NCI-H1092 (cell line): ENCODE results near the gene CCDC86.

Source experiments
- DNase-seq: peaks from one replicate; lab custom pipeline; 2025; lab: John Stamatoyannopoulos, UW

CCDC86 gene

DNA sequence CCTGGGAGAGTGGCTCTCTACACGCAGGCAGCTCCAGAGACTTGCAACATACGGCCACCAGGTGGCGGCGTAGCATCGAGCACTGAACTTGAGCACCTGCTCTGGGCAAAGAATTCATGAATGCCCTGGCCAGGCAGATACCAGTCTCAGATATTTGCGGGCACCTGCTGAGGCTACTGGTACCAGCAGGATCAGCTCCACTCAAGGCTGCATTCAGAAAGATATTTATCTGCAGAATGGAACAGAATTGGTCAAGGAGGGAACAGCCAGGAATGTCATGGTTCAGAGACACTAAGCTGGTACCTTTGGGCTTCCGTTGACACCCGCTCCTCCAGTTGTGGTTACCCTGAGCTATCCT lies 10.8 kb upstream of the CCDC86 start:
- DNase-seq: peak; percentile 91

DNA sequence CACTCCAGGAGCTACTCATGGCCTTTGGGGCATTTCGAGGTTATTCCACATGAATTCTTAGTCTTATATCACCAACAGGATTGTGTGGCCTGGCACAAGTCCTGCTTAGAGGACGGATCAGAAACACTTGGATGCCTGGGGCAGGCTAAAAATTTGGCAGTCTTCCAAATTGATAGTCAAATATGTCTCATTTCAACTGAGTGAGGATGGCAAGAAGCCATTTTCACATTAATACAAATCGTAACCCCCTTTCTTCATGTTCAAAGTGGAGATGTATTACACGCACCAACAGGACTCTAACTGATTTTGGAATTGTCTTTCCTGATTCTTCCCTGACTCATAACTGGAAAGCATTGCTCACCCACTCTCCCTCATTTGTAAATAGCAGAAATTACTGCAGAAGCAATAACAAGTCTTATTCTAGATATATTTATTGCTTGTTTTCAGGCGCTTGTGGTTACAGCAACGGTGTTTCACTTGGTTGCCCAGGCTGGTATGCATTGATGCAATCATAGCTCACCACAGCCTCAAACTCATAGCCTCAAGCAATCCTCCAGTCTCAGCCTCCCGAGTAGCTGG lies 10.3 kb upstream of the CCDC86 start:
- DNase-seq: peak; percentile 53

DNA sequence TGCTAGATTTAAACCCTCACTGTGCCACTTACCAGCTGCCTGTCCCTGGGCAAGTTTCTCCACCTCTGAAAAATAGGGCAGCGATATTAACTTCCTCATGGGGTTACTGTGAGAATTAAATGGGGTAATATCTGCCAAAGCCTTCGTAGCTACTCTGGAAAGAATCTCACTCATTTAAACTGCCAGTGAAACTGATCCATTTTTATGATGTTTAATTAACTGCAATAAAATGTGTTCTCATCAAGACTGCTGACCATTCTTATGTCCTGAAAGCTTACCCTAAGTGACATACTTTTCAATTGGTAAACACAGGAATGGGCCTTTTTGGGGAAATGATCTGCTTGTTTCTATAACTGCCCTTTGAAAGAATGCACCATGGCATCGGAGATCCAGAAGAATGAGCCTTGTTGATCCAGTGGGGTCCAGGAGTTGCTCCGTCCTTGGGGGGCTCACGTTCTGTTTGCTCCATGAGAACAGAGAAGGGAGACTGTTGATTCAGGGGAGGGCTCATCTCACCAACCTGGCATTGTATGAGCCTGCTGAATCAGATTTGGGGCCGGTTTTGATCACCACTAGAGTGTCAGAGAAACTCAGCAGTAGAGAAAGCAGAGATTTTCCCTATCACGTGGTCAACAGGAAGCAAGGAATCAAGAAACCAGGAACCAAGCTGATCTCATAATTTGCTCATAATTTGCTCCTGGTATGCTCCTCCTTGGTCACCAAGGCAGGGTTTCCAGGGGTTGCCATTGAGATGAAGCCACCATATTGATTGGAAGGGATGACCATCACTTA lies 7.0 kb upstream of the CCDC86 start:
- no peak for DNase-seq

DNA sequence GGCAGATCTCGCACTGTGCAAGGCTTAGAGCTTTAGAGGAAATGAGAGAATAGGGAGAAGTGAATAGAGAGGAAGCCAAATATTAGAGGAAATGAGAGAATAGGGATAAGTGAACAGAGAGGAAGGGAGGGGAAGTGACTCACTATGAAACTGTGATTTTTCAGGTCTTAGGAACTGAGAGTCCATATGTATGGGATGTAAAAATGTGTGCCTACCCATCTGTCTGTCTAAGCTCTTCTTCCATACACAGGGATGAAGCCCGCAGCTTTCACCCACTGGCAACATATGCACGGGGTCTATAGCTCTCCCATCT lies 6.4 kb upstream of the CCDC86 start:
- no peak for DNase-seq

DNA sequence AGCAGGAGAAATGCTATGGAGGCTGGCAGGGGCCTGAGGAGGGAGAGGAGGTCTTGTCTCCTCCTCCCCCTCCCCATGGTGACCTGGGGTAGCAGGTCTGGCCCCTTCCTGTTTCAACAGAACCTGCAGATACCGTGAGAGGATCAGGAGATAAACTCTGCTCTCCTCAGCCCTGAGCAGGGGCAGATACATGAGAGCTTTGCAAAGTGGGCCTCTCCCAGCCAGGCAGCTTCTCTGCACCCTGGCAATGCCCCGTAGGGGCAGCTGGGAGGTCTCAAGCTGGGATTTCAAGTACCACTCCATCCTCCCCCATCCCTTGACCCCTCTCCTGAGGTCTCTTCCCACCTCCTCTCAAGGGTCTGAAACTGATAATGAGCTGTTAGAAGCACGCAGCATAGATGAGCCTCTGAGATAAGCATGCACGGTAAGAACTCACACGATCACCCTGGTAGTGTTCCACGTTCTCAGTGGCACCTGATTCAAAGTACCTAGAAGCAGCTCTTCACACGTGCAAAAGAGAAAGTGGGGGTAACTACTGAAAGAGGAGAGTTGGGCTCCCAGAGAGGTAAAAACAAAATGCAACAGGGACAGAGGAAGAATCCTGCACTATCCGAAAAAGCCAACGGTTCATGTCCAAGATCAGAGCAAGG lies 4.9 kb upstream of the CCDC86 start:
- DNase-seq: no peak

DNA sequence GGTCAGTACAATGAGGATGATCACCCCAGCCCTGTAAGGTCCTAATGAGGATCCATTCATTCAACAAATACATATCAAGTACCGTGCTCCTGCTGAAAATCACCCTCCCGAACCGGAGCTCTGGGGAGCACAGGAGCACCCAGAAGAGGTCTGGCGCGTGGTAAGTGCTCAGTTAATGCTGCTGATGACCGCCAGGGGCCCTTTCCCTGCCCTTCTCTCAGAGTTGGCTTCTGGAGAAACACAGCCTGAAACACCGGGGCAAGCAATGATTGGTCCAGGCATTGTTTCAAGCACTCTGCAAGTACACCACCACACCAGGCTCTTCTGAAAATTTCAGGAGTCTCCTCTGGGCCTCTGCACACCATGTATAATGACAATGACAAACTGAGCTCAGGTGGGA lies 3.8 kb upstream of the CCDC86 start:
- no peak for DNase-seq

DNA sequence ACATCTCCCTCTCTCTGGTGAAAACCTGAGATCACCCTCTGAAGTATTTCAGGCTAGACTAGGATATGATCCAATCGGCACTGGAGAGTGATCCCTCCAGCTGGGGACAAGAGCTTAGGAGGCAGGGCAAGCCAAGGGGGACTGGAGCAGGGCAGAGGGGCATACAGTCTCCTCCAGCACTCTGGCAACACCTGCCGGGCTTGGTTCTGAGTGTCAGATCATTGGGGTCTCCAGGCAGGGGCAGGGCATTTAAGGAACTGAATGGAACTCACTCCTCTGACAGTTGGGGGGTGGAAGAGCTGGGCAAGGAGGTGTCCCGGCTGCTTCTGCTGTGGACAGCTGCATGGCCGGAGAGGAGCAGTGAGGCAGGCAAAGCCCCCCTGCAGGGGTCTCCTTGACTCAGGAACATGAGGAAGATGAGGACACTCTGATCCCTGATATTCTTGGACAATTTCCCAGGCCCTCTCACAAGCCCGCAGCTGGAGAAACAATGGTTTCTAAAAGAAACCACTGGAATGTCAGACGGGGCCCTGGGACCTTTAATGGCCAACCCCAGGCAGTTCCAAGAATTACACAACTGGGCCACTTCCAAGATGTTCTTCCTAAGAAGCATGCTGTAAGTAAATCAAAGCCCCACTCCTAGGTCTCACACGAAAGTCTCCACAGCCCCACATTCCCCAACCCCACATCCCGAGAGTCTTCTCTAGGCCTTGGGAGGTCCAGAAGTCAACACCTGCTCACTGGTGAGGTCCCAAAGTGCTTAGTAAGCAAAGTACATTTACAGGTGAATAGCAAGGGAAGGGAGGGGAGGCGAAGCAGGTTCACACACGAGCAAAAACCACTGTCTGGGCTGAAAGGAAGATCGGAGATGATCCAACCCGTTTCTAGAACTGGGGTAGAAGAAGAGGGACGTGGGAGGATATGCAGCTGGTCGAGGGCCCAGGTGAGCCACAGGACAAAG lies 1.2 kb upstream of the CCDC86 start:
- DNase-seq: no peak

DNA sequence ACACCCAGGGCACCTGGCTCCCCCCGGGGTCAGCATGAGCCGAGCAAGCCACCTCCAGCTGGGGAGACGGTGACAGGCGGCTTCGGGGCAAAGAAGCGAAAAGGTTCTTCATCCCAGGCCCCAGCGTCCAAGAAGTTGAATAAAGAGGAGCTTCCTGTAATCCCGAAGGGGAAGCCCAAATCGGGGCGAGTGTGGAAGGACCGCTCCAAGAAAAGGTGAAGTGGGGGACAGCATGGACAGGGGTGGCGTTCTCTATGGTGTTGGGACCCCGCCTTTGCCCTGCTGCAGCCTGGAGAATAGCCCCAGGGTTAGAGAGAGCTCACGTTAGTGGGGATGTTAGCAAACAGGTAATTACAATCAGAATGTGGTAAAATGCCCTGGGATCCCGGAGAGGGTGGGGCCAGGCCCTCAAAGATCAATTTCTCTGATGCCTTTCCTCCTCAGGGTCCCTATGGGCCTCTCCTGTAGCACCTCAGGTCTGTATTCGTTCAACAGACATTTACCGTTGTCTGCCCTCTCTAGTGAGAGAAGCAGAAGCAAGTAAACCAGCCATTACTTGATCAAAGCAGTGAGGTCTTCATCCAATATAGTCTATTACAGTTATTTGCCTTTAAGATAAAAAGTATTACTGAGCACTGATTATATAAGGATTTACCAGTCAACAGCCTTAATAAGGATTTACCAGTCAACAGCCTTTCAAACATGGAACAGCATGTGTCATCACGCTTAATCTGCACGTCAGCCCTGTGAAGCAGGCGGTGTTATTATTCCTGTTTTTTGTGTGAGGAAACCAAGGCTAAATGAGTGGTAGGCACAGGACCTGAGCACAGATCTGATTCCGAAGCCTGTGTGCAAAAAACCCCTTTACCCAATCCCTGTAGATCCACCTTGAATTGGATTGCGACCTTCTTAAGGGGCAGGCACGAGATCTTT lies 1.0 kb downstream of the CCDC86 start:
- DNase-seq: no peak

DNA sequence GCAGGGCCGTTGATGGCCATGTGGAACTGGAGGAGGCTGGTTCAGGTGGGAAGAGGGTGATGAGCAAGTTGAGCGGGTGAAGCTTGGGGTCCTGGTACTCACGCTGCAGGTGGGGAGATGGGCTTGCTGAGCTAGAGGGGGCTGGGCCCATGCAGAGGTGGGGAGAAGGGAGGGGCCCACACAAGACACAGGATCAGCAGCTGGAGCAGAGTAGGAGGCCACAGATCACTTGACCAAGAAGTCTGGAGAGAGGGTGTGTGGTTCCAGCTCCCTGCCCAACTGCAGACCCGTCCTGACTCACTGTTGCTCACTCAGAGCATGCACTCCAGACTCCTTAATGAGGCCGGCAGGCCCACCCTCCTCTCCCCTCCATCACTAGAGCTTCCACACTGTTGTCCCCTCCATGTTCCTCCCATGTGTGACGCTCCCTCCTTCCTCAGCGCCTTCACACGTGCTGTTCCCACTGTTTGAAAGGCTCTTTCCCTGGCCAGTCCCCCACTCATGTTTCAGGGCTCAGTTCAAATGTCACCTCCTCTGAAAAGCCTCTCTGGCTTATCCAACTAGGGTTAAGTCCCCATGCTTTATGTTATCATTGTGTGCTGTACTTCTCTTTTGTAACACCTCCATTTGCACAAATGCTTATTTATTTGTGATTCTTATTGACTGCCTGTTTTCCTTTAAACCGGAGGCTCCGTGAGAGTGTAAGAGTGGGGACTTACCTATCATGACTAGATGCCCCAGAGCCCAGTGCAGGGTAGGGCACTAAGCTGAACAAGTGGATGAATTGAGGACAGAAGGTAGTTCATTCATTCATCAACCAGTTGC lies 2.3 kb downstream of the CCDC86 start:
- no peak for DNase-seq

DNA sequence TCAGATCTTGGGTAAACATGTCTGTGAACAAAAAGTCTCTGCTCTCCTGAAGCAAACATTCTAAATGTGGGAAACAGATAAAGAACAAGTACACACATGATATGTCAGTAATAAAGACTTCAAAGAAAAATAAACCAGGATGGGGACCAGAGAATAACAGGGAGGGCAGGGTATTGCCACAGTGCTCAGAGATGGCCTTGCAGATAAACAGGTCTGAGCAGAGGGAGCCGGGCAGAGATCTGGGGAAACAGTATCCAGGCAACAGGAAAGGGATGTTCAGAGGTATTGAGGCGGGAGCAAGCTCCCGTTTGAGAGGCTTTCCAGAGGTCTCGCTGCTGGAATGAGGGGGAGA lies 2.9 kb downstream of the CCDC86 start:
- no peak for DNase-seq

DNA sequence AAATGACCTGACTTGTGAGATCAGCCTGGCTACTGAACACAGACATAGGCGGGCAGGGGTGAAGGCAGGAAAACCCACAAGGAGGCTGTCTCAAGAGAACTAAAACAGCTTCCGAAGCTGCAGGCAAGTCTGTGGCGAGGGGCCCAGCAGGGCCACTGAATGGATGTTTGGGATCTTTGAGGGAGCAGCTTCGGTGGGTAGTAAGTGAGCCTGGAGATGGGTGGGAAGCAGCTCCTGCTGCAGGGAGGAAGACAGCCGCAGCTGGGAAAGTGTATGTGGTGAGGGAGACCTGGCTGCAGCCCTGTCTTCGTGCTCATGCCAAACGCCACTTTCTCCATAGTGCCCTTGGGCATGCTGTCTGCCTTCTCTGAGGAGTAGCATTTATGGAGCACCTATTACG lies 3.4 kb downstream of the CCDC86 start:
- DNase-seq: no peak

DNA sequence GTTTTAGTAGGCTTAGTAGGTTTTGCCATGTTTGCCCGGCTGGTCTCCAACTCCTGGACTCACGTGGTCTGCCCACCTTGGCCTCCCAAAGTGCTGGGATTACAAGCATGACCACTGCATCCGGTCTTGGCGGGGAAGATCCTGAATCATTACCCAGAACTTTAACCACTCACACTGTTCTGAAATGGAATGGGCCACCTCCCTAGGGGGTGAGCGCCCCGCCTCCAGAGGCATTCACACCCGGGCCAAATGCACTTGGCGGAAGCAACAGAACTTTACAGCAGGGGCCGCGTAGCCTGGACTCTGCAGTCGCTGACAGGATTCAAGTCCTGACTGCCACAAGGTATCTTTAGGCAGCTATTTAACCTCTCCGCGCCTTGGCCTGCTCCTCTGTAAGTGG lies 5.4 kb downstream of the CCDC86 start:
- no peak for DNase-seq

DNA sequence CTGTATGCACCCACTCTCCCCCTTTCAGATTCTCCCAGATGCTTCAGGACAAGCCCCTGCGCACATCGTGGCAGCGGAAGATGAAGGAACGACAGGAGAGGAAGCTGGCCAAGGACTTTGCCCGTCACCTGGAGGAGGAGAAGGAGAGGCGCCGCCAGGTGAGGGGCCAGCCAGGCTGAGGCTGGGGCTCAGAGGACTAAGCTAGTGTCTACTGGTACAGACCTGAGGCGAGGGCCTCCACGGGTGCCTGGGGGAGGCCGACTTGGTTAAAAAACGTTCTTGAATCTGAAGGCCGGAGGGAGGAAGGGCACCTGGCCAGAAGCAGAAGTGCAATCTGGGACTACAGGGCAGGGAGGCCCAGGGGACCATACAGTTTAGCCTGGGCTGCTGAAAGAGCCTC lies 6.0 kb downstream of the CCDC86 start:
- DNase-seq: no peak

DNA sequence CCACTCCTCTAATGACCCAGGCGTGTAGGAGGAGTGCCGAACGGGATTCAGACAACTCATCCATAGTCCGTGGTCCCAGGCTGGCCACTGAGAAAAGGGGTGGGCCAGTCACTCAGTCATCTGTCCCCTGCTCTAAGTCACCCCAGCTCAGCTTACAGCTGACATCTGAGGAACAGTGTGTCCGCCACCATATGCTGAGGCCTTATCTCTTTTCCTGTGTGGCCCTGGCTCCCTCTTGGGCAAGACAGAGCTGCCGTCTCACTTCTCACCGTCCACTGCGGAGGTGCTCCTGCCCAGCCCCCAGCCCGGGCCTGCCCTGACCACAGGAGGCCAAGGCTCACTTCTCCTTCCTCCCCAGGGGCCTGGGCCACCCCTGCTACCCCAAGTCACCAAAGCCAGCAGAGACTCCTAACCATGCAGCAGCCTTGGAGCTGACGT lies 6.8 kb downstream of the CCDC86 start:
- DNase-seq: no peak

DNA sequence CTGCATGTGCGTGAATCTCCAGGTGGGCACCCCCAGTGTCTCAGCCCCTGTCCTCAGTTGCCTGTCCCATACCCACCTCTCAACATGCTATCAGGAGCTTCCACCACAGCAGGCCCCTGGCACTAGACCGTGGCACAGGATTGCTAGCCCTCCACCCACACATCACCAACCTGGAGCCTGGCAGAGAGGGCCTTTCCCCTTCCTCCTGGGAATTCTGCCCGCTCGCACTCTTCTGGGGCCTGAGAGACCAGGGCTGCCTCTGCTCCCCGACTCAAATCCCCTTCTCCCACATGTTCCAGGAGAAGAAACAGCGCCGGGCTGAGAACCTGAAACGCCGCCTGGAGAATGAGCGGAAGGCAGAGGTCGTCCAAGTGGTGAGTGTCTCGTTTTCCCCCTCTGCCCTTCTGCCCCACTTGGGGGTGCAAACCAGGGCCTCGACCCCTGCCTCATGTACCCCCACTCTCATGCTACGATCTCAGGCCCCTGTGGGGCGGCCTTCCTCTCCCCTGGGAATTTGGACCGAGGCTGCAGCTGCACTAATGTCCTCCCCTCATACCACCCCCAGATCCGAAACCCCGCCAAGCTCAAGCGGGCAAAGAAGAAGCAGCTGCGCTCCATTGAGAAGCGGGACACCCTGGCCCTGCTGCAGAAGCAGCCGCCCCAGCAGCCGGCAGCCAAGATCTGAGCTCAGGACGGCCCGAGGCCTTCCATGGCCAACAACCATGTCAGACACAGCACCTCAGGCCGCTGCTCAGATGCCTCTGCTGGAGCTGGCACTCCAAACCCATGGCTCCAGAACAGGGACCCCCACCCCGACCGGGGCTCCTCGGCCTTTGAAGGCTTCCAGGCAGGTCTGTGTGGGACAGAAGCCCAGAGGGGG lies 8.0 kb downstream of the CCDC86 start:
- no peak for DNase-seq

DNA sequence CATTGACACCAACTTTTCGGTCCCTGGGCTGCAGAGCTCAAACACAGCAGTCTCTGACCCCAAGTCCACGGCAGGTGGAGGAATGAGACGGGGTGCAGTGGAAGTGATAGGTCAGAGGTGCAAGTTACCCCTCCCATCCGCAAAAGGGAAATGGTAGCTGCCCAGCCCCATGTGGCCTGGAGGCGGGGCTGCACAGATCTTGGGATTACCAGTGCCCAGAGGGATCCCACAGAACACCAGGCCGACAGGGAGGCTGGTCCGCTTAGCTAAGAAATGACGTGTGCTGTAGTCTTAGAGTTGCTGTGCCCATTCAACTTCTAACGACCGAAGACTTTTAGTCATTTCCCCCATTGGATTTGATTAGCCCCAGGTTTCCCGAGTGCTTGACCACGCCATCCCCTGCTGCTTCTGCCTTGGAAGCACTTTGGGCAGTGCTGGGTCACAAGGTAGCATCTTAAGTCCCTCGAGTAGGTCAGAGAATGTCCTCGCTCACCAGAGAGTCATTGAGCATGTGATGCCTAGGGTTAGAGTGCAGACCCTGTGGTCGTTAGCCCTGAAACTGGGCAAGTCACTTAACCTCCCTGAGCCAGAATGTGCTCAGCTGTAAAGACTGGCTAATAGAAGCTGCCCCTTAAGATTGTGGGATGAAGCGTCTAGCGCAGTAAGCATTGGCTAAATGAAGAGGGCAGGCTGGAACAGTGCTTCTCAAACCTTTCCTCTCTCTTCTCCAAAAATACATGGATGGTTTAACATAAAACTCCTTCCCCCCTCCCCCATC lies 9.6 kb downstream of the CCDC86 start:
- DNase-seq: no peak

DNA sequence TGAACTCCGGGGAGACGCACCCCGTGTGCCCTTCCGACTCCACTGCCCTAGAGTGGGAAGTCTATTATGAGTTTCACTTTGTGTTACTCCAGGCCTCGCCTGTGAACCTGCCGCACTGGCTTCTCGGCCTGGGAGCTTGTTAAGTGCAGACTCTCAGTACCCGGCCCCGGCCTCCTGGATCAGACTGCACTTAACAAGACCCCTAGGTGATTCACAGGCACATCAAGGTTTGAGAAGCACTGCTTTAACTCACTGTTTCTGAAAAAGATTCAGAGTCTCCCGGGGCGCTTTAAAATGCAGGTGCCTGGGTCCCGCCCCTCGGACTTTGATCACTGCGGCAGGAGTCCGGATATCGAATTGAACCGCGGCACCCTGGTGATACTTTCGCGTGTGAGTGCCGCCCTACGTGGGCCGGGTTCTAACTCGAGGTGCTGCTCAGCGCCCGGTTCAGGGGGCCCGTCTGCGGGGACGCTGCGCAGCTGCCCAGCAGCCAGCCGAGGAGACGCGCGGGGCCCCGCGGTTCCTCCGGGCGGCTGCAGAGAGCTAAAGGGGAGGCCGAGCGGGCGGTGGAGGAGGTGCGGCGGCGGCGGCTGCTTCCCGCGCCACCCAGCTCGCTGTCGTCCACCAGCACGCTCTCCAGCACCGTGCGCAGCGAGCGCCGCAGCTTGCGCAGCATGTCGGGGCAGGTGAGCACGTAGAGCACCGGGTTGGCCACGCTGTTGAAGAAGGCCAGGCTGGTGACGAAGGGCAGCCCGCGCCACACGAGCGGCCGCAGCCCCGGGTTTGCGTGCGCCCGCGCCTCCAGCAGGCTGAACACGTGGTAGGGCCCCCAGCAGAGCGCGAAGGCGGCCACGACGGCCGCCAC lies 10.4 kb downstream of the CCDC86 start:
- no peak for DNase-seq
